WTC11 (cell line): ENCODE measurements around the gene BICC1. TPM values are rescaled to one million over a fixed set of nuclear protein-coding genes. Genes with fewer than 3 reads are reported as not detected.

Experiments
- ATAC-seq: fragments of 200-7000 bp; cut with Tn5 transposase; 2 replicates; pipeline ENCODE4 v1.10.0; 2021; ENCODE audit warnings: mild to moderate bottlenecking, moderate library complexity
- CTCF ChIA-PET: fragments of 300-600 bp; sonication (Branson Sonifier 250); formaldehyde crosslinking; loops from one replicate; lab custom pipeline; 2021; ENCODE audit warnings: antibody characterized with exemption; lab: Charles Lee
- POLR2A ChIA-PET: fragments of 350-600 bp; sonication (Branson Sonifier 250); formaldehyde crosslinking; loops from one replicate; lab custom pipeline; 2021; ENCODE audit warnings: antibody characterized with exemption; lab: Charles Lee
- DNase-seq: peaks from one replicate; pipeline ENCODE4 v3.0.0; 2021; ENCODE audit warnings: low spot score
- H3K27ac Mint-ChIP-seq: 2 replicates; pipeline ENCODE4 v1.8.0; 2021; ENCODE audit warnings: mixed read lengths
- H3K27me3 Mint-ChIP-seq: 2 replicates; pipeline ENCODE4 v1.8.0; 2021; ENCODE audit warnings: low read depth, mild to moderate bottlenecking, moderate library complexity, mixed read lengths
- H3K36me3 Mint-ChIP-seq: 2 replicates; pipeline ENCODE4 v1.8.0; 2021; ENCODE audit warnings: mixed read lengths
- H3K4me1 Mint-ChIP-seq: 2 replicates; pipeline ENCODE4 v1.8.0; 2022; ENCODE audit warnings: mixed read lengths
- H3K4me3 Mint-ChIP-seq: 2 replicates; pipeline ENCODE4 v1.8.0; 2021; ENCODE audit warnings: mild to moderate bottlenecking, moderate library complexity, mixed read lengths
- H3K9me3 Mint-ChIP-seq: 2 replicates; pipeline ENCODE4 v1.8.0; 2021; ENCODE audit warnings: mixed read lengths
- ATF6 ChIP-seq: sonication (generic); formaldehyde crosslinking; IDR thresholded peaks from 2 replicates; pipeline ENCODE4 v1.8.1; 2023; ENCODE audit warnings: mild to moderate bottlenecking, missing genetic modification reagents
- CREB1 ChIP-seq: sonication (generic); formaldehyde crosslinking; IDR thresholded peaks from 2 replicates; pipeline ENCODE4 v1.8.0; 2023; ENCODE audit warnings: mild to moderate bottlenecking, missing genetic modification reagents
- E2F4 ChIP-seq: sonication (generic); formaldehyde crosslinking; IDR thresholded peaks from 2 replicates; pipeline ENCODE4 v1.8.1; 2022; ENCODE audit warnings: low read depth, mild to moderate bottlenecking, moderate library complexity, missing genetic modification reagents, borderline replicate concordance
- EMX1 ChIP-seq: fragments of 250-450 bp; sonication (Bioruptor Pico); IDR thresholded peaks from 2 replicates; pipeline ENCODE4 v1.8.0; 2021; ENCODE audit warnings: mild to moderate bottlenecking
- ERG ChIP-seq: fragments of 250-450 bp; sonication (Bioruptor Pico); IDR thresholded peaks from 2 replicates; pipeline ENCODE4 v1.8.0; 2021; ENCODE audit warnings: mild to moderate bottlenecking
- ESRRA ChIP-seq: sonication (generic); formaldehyde crosslinking; IDR thresholded peaks from 2 replicates; pipeline ENCODE4 v1.8.1; 2022; ENCODE audit warnings: mild to moderate bottlenecking, missing genetic modification reagents, borderline replicate concordance
- FOXK1 ChIP-seq: sonication (generic); formaldehyde crosslinking; IDR thresholded peaks from 2 replicates; pipeline ENCODE4 v1.8.0; 2022; ENCODE audit warnings: mild to moderate bottlenecking, moderate library complexity, missing genetic modification reagents
- MYBL2 ChIP-seq: sonication (generic); formaldehyde crosslinking; IDR thresholded peaks from 2 replicates; pipeline ENCODE4 v1.8.1; 2023; ENCODE audit warnings: mild to moderate bottlenecking, moderate library complexity, missing genetic modification reagents
- RELA ChIP-seq: sonication (generic); formaldehyde crosslinking; IDR thresholded peaks from 2 replicates; pipeline ENCODE4 v1.8.1; 2022; ENCODE audit warnings: missing genetic modification reagents, mild to moderate bottlenecking, borderline replicate concordance
- SMAD3 ChIP-seq: sonication (generic); formaldehyde crosslinking; IDR thresholded peaks from 2 replicates; pipeline ENCODE4 v1.8.0; 2022; ENCODE audit warnings: missing genetic modification reagents, mild to moderate bottlenecking, borderline replicate concordance
- TEAD1 ChIP-seq: sonication (generic); formaldehyde crosslinking; IDR thresholded peaks from 2 replicates; pipeline ENCODE4 v1.8.0; 2022; ENCODE audit warnings: mild to moderate bottlenecking, missing genetic modification reagents
- ZNF416 ChIP-seq: fragments of 250-450 bp; sonication (Bioruptor Pico); IDR thresholded peaks from 2 replicates; pipeline ENCODE4 v1.9.0; 2021; ENCODE audit warnings: mild to moderate bottlenecking, inconsistent platforms
- ZNF423 ChIP-seq: fragments of 250-450 bp; sonication (Bioruptor Pico); IDR thresholded peaks from 2 replicates; pipeline ENCODE4 v2.1.2; 2022; ENCODE audit warnings: mild to moderate bottlenecking, moderate library complexity
- total RNA-seq: library from RNA; stranded (reverse); gene quantifications from 3 replicates; pipeline ENCODE4 v1.2.3, GENCODE V29; 2021
- TF ChIP-seq, protein P1 (sequence below): sonication (generic); formaldehyde crosslinking; IDR thresholded peaks from 2 replicates; pipeline ENCODE4 v1.8.0; 2022; ENCODE audit warnings: mild to moderate bottlenecking, missing genetic modification reagents
- TF ChIP-seq, protein P2 (sequence below): sonication (generic); formaldehyde crosslinking; IDR thresholded peaks from 2 replicates; pipeline ENCODE4 v1.8.0; 2022; ENCODE audit warnings: mild to moderate bottlenecking, missing genetic modification reagents
- TF ChIP-seq, protein P3 (sequence below): sonication (generic); formaldehyde crosslinking; IDR thresholded peaks from 2 replicates; pipeline ENCODE4 v1.8.1; 2023; ENCODE audit warnings: mild to moderate bottlenecking, missing genetic modification reagents, moderate library complexity
- TF ChIP-seq, protein P4 (sequence below): sonication (generic); formaldehyde crosslinking; IDR thresholded peaks from 2 replicates; pipeline ENCODE4 v1.8.1; 2022; ENCODE audit warnings: low read depth, missing genetic modification reagents, borderline replicate concordance
- TF ChIP-seq, protein P5 (sequence below): sonication (generic); formaldehyde crosslinking; IDR thresholded peaks from 2 replicates; pipeline ENCODE4 v1.8.0; 2023; ENCODE audit warnings: missing genetic modification reagents, mild to moderate bottlenecking, borderline replicate concordance

Gene BICC1
- total RNA-seq, 1 experiment from 2014 or later = 0.61 TPM

DNA sequence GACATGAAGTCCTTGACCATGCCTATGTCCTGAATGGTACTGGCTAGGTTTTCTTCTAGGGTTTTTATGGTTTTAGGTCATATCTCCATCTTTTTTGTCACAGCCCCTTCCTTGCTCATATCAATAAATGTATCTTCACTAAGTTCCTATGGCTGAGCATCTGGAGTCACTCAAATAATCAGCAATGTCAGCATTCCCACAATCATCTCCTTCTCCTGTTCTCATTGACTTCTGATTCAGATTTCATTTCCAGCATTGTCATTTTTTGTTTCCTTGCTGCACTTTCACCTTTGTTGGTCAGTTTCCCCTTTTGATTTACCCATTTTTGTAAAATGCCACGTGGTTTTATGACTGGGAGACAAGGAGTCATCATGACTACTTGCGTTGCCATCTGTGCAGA, 181.2 kb downstream of the BICC1 start:
- peaks cover 9% of the 10 kb centered on the region for H3K9me3 Mint-ChIP-seq
- ChIA-PET POLR2A (no interaction called here), CTCF (no interaction called here)
- H3K36me3 Mint-ChIP-seq = no peaks in the 10 kb centered on the region
- no peaks in the 10 kb centered on the region for H3K27me3 Mint-ChIP-seq
- peaks cover 17% of the 10 kb centered on the region for H3K4me1 Mint-ChIP-seq
- ATAC-seq = no peak
- TF ChIP-seq TEAD1 (CRISPR knock-in tag) = no peak
- TF ChIP-seq E2F4 = no peak
- TF ChIP-seq, protein P1, sequence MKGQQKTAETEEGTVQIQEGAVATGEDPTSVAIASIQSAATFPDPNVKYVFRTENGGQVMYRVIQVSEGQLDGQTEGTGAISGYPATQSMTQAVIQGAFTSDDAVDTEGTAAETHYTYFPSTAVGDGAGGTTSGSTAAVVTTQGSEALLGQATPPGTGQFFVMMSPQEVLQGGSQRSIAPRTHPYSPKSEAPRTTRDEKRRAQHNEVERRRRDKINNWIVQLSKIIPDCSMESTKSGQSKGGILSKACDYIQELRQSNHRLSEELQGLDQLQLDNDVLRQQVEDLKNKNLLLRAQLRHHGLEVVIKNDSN (CRISPR knock-in tag) = no peak
- no peak for TF ChIP-seq ATF6 (CRISPR knock-in tag)
- TF ChIP-seq FOXK1 (CRISPR knock-in tag) = no peak
- TF ChIP-seq, protein P2, sequence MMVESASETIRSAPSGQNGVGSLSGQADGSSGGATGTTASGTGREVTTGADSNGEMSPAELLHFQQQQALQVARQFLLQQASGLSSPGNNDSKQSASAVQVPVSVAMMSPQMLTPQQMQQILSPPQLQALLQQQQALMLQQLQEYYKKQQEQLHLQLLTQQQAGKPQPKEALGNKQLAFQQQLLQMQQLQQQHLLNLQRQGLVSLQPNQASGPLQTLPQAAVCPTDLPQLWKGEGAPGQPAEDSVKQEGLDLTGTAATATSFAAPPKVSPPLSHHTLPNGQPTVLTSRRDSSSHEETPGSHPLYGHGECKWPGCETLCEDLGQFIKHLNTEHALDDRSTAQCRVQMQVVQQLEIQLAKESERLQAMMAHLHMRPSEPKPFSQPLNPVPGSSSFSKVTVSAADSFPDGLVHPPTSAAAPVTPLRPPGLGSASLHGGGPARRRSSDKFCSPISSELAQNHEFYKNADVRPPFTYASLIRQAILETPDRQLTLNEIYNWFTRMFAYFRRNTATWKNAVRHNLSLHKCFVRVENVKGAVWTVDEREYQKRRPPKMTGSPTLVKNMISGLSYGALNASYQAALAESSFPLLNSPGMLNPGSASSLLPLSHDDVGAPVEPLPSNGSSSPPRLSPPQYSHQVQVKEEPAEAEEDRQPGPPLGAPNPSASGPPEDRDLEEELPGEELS = no peak
- TF ChIP-seq ESRRA (CRISPR knock-in tag) = no peak
- no peak overlapping the region for H3K27ac Mint-ChIP-seq
- no peak overlapping the region for H3K4me3 Mint-ChIP-seq
- DNase-seq = no peak

GRCh38 chr10:58695022-58695421, 182.3 kb downstream of the BICC1 start:
- POLR2A ChIA-PET = no interaction called here
- CTCF ChIA-PET = interaction anchor here (0.7 to 2.1 kb wide), 2 partner anchors 164 to 1653 kb away, joined by 3 to 4 read pairs; no protein-coding TSS in a partner anchor
- Mint-ChIP-seq H3K36me3 (no peaks in the 10 kb centered on the region), H3K4me1 (peaks cover 17% of the 10 kb centered on the region), H3K27me3 (no peaks in the 10 kb centered on the region), H3K9me3 (peaks cover 9% of the 10 kb centered on the region), H3K27ac (no peak overlapping the region), H3K4me3 (no peak overlapping the region)
- ATAC-seq (no peak), DNase-seq (no peak)
- TF ChIP-seq MYBL2 (CRISPR knock-in tag) (no peak), ZNF423 (CRISPR knock-in tag) (no peak), SMAD3 (CRISPR knock-in tag) (no peak), RELA (CRISPR knock-in tag) (no peak), CREB1 (CRISPR knock-in tag) (no peak), ATF6 (CRISPR knock-in tag) (no peak), ZNF416 (no peak), ERG (CRISPR knock-in tag) (no peak), EMX1 (no peak)
- TF ChIP-seq, protein P3, sequence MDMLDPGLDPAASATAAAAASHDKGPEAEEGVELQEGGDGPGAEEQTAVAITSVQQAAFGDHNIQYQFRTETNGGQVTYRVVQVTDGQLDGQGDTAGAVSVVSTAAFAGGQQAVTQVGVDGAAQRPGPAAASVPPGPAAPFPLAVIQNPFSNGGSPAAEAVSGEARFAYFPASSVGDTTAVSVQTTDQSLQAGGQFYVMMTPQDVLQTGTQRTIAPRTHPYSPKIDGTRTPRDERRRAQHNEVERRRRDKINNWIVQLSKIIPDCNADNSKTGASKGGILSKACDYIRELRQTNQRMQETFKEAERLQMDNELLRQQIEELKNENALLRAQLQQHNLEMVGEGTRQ = no peak
- TF ChIP-seq, protein P4, sequence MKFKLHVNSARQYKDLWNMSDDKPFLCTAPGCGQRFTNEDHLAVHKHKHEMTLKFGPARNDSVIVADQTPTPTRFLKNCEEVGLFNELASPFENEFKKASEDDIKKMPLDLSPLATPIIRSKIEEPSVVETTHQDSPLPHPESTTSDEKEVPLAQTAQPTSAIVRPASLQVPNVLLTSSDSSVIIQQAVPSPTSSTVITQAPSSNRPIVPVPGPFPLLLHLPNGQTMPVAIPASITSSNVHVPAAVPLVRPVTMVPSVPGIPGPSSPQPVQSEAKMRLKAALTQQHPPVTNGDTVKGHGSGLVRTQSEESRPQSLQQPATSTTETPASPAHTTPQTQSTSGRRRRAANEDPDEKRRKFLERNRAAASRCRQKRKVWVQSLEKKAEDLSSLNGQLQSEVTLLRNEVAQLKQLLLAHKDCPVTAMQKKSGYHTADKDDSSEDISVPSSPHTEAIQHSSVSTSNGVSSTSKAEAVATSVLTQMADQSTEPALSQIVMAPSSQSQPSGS (CRISPR knock-in tag) = no peak
- TF ChIP-seq, protein P5, sequence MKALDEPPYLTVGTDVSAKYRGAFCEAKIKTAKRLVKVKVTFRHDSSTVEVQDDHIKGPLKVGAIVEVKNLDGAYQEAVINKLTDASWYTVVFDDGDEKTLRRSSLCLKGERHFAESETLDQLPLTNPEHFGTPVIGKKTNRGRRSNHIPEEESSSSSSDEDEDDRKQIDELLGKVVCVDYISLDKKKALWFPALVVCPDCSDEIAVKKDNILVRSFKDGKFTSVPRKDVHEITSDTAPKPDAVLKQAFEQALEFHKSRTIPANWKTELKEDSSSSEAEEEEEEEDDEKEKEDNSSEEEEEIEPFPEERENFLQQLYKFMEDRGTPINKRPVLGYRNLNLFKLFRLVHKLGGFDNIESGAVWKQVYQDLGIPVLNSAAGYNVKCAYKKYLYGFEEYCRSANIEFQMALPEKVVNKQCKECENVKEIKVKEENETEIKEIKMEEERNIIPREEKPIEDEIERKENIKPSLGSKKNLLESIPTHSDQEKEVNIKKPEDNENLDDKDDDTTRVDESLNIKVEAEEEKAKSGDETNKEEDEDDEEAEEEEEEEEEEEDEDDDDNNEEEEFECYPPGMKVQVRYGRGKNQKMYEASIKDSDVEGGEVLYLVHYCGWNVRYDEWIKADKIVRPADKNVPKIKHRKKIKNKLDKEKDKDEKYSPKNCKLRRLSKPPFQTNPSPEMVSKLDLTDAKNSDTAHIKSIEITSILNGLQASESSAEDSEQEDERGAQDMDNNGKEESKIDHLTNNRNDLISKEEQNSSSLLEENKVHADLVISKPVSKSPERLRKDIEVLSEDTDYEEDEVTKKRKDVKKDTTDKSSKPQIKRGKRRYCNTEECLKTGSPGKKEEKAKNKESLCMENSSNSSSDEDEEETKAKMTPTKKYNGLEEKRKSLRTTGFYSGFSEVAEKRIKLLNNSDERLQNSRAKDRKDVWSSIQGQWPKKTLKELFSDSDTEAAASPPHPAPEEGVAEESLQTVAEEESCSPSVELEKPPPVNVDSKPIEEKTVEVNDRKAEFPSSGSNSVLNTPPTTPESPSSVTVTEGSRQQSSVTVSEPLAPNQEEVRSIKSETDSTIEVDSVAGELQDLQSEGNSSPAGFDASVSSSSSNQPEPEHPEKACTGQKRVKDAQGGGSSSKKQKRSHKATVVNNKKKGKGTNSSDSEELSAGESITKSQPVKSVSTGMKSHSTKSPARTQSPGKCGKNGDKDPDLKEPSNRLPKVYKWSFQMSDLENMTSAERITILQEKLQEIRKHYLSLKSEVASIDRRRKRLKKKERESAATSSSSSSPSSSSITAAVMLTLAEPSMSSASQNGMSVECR (CRISPR knock-in tag) = no peak
